OCI-LY7 (cell line): Measurements from ENCODE around the gene TRAF6.

Experiments used
- CTCF ChIP-seq: fragments of 200-600 bp; sonication (generic); conservative IDR thresholded peaks from 2 replicates; pipeline ENCODE4 v1.5.1; 2014; ENCODE audit warnings: mild to moderate bottlenecking, antibody characterized with exemption, low read length, moderate library complexity, mixed read lengths
- EZH2phosphoT487 ChIP-seq: fragments of 200-600 bp; sonication (generic); IDR thresholded peaks from 2 replicates; pipeline ENCODE4 v1.6.1; 2018; ENCODE audit warnings: low read depth, borderline replicate concordance, mild to moderate bottlenecking, mixed run types, antibody characterized with exemption, low read length, moderate library complexity, mixed read lengths

- no peak for TF ChIP-seq CTCF
- no peak for TF ChIP-seq EZH2phosphoT487
Measured at GRCh38 chr11:36452236-36452940, 57.7 kb downstream of the TRAF6 start.
